Psoas muscle (tissue), 8 donors: ENCODE measurements around the gene SIN3B. TPM values are rescaled to one million over a fixed set of nuclear protein-coding genes. Genes with fewer than 3 reads are reported as not detected.

ENCODE experiments used
- ATAC-seq, 4 donors: fragments of 200-7000 bp; cut with Tn5 transposase; one replicate each; pipeline ENCODE4 v1.9.1; 2020; ENCODE audit warnings: moderate library complexity in 3 of 4, mild to moderate bottlenecking in 2 of 4
- DNase-seq, 2 donors: peaks; one replicate each; pipeline ENCODE4 v3.0.0-alpha.2; 2020
- H3K27ac ChIP-seq: fragments of 200-600 bp; one replicate; pipeline ENCODE4 v1.8.0; 2022
- H3K27me3 ChIP-seq, 3 donors: fragments of 200-600 bp in 1 of 3; one replicate each; pipeline versions ENCODE4 v1.6.1 to v1.8.0; 2013 to 2022; ENCODE audit warnings: low read length in 2 of 3, mild to moderate bottlenecking in 2 of 3, moderate library complexity in 1 of 3; ENCODE audit not compliant: insufficient read depth in 3 of 3
- H3K36me3 ChIP-seq, 2 donors: fragments of 200-600 bp in 1 of 2; one replicate each; pipeline versions ENCODE4 v1.6.1 to v1.8.0; 2013 to 2022; ENCODE audit warnings: low read depth in 1 of 2, mild to moderate bottlenecking in 1 of 2, moderate library complexity in 1 of 2; ENCODE audit not compliant: insufficient read depth in 1 of 2
- H3K4me1 ChIP-seq: fragments of 200-600 bp; one replicate; pipeline ENCODE4 v1.8.0; 2022
- H3K4me3 ChIP-seq: fragments of 200-600 bp; one replicate; pipeline ENCODE4 v1.8.0; 2022; ENCODE audit warnings: mild to moderate bottlenecking
- H3K9me3 ChIP-seq: fragments of 200-600 bp; one replicate; pipeline ENCODE4 v1.8.0; 2022
- CTCF ChIP-seq: fragments of 200-600 bp; IDR thresholded peaks from one replicate; pipeline ENCODE4 v1.8.0; 2022; ENCODE audit warnings: antibody characterized with exemption
- WGBS, 3 donors: extraction: QIAGEN DNeasy Blood & Tissue Kit; methylation state at CpG; one replicate each; pipeline versions ENCODE4 v1.1.6 to v1.1.7; 2013; 5-methylcytosine and 5-hydroxymethylcytosine counted together
- intact Hi-C, 2 donors: fragments of 100-400 bp; cut with DNase I; formaldehyde crosslinking; loops; one replicate each; pipeline versions ENCODE4 v1.11.0 to v1.14.2; 2022
- polyA plus RNA-seq, 3 donors: library from polyadenylated mRNA; stranded (reverse); fragments of 200-250 nt; gene quantifications; one replicate each; pipeline ENCODE4 v1.2.3, GENCODE V29; 2013
- total RNA-seq, 4 donors: library from RNA; stranded (reverse); fragmentation: NEBNext Ultra II Directional in 2 of 4; extraction: Animal tissue kit (Norgen Biotek cat#: 25700) in 2 of 4; gene quantifications; one replicate each; pipeline versions ENCODE4 v1.2.1 to v1.2.4, GENCODE V29; 2021 to 2023
- donor health status: healthy with polysubstance abuse.
- donor health status: DM: no; HTN: no; CAD: no; lungs with moderate emphysema.
- donor health status: Bipolar disorder and iron deficiency.
- donor health status: healthy.
- donor health status: DM: yes; HTN: yes; CAD: no.
- donor health status: DM: no; HTN: no; CAD: no.
- donor health status: DM: no; HTN: no; CAD: no.
- donor health status: DM: yes; HTN: yes; CAD: no.

Gene SIN3B
- total and polyA plus RNA-seq, 7 donors = 11.8 to 23.8 (median 18.0) TPM

GRCh38 chr19:16885166-16885565, 56.0 kb downstream of the SIN3B start:
- no peak for TF ChIP-seq CTCF
- Histone ChIP-seq H3K27ac (no peak overlapping the region), H3K4me1 (no peaks in the 10 kb centered on the region), H3K4me3 (no peak overlapping the region), H3K27me3 (peaks cover 0 to 9% (median 3%) of the 10 kb centered on the region in 3 donors), H3K9me3 (peaks cover 7% of the 10 kb centered on the region), H3K36me3 (peaks cover 0 to under 1% of the 10 kb centered on the region in 2 donors)
- DNase-seq = no peak
- intact Hi-C loops = no loop called here
- WGBS, 3 donors = 35 to 41% (median 37%) methylated on average over 5 of the region's 5 CpGs
- ATAC-seq = no peak

GRCh38 chr19:16886305-16886880, 57.2 kb downstream of the SIN3B start:
- Histone ChIP-seq H3K4me1 (no peaks in the 10 kb centered on the region), H3K27ac (peak overlapping the region; percentile 61), H3K4me3 (no peak overlapping the region), H3K9me3 (peaks cover 7% of the 10 kb centered on the region), H3K27me3 (peaks cover 0 to 9% (median 3%) of the 10 kb centered on the region in 3 donors), H3K36me3 (no peaks in the 10 kb centered on the region)
- intact Hi-C loops = no loop called here
- peak; percentile 38 to 54 (median 50) for ATAC-seq
- no peak for TF ChIP-seq CTCF
- DNase-seq = peak; percentile 55 to 78
- 56 to 68% (median 56%) methylated on average over 20 of the region's 20 CpGs for WGBS, 3 donors

GRCh38 chr19:16887353-16888265, 58.4 kb downstream of the SIN3B start:
- Histone ChIP-seq H3K27me3 (peaks cover 0 to 9% (median 3%) of the 10 kb centered on the region in 3 donors), H3K4me1 (no peaks in the 10 kb centered on the region), H3K4me3 (no peak overlapping the region), H3K27ac (no peak overlapping the region), H3K9me3 (no peaks in the 10 kb centered on the region), H3K36me3 (no peaks in the 10 kb centered on the region)
- intact Hi-C loops = no loop called here
- ATAC-seq = no peak
- no peak for TF ChIP-seq CTCF
- 61 to 68% (median 63%) methylated on average over 14 to 17 of the region's 17 CpGs for WGBS, 3 donors
- peak in 1 of 2 donors; percentile 44 for DNase-seq

GRCh38 chr19:16888629-16889365, 59.6 kb downstream of the SIN3B start, which contains the start of gene F2RL3:
Gene F2RL3, plus strand, starts transcription at chr19:16888999. Its CDS starts 191 bp downstream, at chr19:16889190.
- TF ChIP-seq CTCF = no peak
- peak; percentile 55 to 77 for DNase-seq
- H3K27ac ChIP-seq = peak within 1 kb of the TSS; percentile 38
- ATAC-seq = peak in 3 of 4 donors; percentile 24 to 62 (median 31)
- 30 to 31% (median 30%) methylated on average over 29 to 31 of the region's 31 CpGs for WGBS, 3 donors
- no peaks in the 10 kb centered on the region for H3K36me3 ChIP-seq
- peak within 1 kb of the TSS; percentile 36 for H3K4me3 ChIP-seq
- H3K4me1 ChIP-seq = peaks cover 2% of the 10 kb centered on the region
- H3K9me3 ChIP-seq = no peaks in the 10 kb centered on the region
- peaks cover 0 to 15% (median 3%) of the 10 kb centered on the region in 3 donors for H3K27me3 ChIP-seq
- intact Hi-C loops = no loop called here
